ENCODE measurements around the gene KRT6C.
A peak's percentile ranks its signal among the peaks of the same experiment; 100 is the strongest.

The KRT6C gene

GRCh38 chr12:52435659-52435999, 38.0 kb downstream of the KRT6C start:
- Histone ChIP-seq H3K27ac (ENCODE audit: low read depth, low read length) (no peak overlapping the region), H3K36me3 (ENCODE audit: control insufficient read depth, insufficient read depth, low read length) (no peaks in the 10 kb centered on the region), H3K4me3 (ENCODE audit: low read length) (no peak overlapping the region), H3K9ac (ENCODE audit: low read length) (no peak overlapping the region), H3K27me3 (ENCODE audit: control insufficient read depth, insufficient read depth, low read length) (no peaks in the 10 kb centered on the region), H3K4me1 (ENCODE audit: control insufficient read depth, insufficient read depth, low read length) (peaks cover 6% of the 10 kb centered on the region)

DNA sequence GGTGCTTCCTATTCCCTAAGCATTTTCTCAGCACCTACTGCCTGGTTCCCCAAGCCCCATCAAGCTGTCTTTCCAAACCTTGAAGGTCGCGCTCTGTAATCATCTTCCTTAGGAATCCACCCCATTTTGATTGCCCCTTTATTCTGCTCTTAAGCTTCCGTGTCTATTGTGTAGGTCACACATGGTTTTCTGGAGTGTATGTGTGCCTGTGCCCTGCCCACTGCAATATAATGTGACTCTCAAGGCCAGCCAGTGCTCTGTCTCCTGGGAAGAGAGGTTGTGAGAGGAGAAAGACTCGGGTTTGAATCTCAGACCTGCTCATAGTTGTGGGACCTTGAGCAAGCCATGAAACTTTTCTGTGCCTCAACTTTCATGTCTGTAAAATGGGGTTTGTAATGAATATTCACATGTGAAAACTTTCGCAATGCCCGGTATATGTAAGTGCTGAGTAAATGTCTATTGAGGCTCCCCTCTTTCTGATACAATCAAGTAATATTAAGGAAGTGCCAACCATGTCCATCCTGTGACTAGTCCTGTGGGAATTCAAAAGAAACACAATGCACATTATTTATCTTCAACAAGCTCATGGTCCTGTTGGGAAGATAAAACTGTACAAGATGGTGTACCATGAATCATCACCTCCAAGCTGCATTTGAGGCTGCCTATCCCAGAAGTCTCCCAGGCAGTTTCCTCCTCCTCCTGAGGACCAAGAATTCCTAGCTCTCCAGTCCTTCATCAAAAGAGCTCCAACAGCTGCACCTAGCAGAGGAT, 38.7 kb downstream of the KRT6C start:
- Histone ChIP-seq H3K27me3 (ENCODE audit: control insufficient read depth, insufficient read depth, low read length) (no peaks in the 10 kb centered on the region), H3K27ac (ENCODE audit: low read depth, low read length) (no peak overlapping the region), H3K36me3 (ENCODE audit: control insufficient read depth, insufficient read depth, low read length) (no peaks in the 10 kb centered on the region), H3K4me3 (ENCODE audit: low read length) (no peak overlapping the region), H3K9ac (ENCODE audit: low read length) (no peak overlapping the region), H3K4me1 (ENCODE audit: control insufficient read depth, insufficient read depth, low read length) (peaks cover 6% of the 10 kb centered on the region)

DNA sequence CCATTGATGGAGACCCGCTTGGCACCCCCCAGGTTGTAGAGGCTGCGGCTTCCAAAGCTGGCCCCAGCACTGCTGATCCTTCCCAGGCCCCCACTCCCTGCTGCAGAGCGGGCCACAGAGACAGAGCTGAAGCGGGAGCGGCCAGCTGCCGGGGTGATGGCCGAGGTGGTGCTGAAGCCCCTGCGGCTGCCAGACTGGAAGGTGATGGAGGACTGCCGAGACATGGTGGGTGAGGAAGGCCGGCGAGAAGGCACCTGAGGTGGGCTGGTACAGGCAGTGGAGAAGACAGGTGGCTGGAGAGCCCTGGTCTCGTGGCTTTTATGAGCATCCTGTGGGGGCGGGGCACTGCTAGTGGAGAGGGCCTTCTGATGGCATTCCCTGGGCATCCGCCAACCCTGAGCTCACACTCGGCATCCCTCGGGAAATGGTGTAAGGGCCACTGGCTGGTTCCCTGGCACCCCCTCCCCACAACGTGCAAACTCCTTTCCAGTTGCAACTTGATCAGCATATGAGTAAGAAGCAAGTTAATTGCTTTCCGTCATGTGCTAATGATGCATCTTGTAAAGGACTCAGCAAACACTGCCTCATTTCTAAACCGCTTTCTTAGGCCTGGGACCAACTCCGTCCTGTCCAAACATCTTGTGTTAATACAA, 39.4 kb downstream of the KRT6C start, which contains the start of gene KRT75:
Gene KRT75, minus strand, starts transcription at position 291 of the 653 bp plus-strand sequence. Its CDS starts 67 bp downstream, at position 224.
- H3K4me1 ChIP-seq (ENCODE audit: control insufficient read depth, insufficient read depth, low read length) = peaks cover 6% of the 10 kb centered on the region
- no peak within 1 kb of the TSS for H3K9ac ChIP-seq (ENCODE audit: low read length)
- H3K27ac ChIP-seq (ENCODE audit: low read depth, low read length) = no peak within 1 kb of the TSS
- no peaks in the 10 kb centered on the region for H3K27me3 ChIP-seq (ENCODE audit: control insufficient read depth, insufficient read depth, low read length)
- H3K4me3 ChIP-seq (ENCODE audit: low read length) = no peak within 1 kb of the TSS
- no peaks in the 10 kb centered on the region for H3K36me3 ChIP-seq (ENCODE audit: control insufficient read depth, insufficient read depth, low read length)

- Histone ChIP-seq H3K9ac (ENCODE audit: low read length) (no peak overlapping the region), H3K36me3 (ENCODE audit: control insufficient read depth, insufficient read depth, low read length) (no peaks in the 10 kb centered on the region), H3K27ac (ENCODE audit: low read depth, low read length) (no peak overlapping the region), H3K27me3 (ENCODE audit: control insufficient read depth, insufficient read depth, low read length) (no peaks in the 10 kb centered on the region), H3K4me3 (ENCODE audit: low read length) (no peak overlapping the region), H3K4me1 (ENCODE audit: control insufficient read depth, insufficient read depth, low read length) (peaks cover 6% of the 10 kb centered on the region)
These were observed 40.0 kb downstream of the KRT6C start for GRCh38 chr12:52433501-52434080.

- H3K4me3 ChIP-seq (ENCODE audit: low read length) = no peak overlapping the region
- H3K4me1 ChIP-seq (ENCODE audit: control insufficient read depth, insufficient read depth, low read length) = peaks cover 6% of the 10 kb centered on the region
- H3K27ac ChIP-seq (ENCODE audit: low read depth, low read length) = no peak overlapping the region
- H3K36me3 ChIP-seq (ENCODE audit: control insufficient read depth, insufficient read depth, low read length) = no peaks in the 10 kb centered on the region
- no peak overlapping the region for H3K9ac ChIP-seq (ENCODE audit: low read length)
- H3K27me3 ChIP-seq (ENCODE audit: control insufficient read depth, insufficient read depth, low read length) = no peaks in the 10 kb centered on the region
These were observed 40.9 kb downstream of the KRT6C start for GRCh38 chr12:52432559-52433207.

DNA sequence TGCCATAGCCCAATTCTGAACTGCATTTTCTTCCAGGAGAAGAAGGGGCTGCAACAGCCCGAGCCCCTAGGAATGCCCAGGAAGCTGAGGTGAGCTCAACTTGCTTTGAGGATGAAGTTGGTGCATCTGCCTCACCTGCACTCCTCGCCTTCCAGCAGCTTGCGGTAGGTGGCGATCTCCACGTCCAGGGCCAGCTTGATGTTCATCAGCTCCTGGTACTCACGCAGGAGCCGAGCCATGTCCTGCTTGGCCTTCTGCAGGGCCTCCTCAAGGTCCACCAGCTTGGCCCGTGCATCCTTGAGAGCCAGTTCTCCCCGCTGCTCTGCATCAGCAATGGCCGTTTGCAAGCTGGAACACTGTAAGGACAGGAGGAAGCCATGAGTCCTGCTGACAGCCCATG, 45.5 kb downstream of the KRT6C start:
- Histone ChIP-seq H3K27me3 (ENCODE audit: control insufficient read depth, insufficient read depth, low read length) (no peaks in the 10 kb centered on the region), H3K9ac (ENCODE audit: low read length) (no peak overlapping the region), H3K4me3 (ENCODE audit: low read length) (no peak overlapping the region), H3K4me1 (ENCODE audit: control insufficient read depth, insufficient read depth, low read length) (peaks cover 18% of the 10 kb centered on the region), H3K27ac (ENCODE audit: low read depth, low read length) (no peak overlapping the region), H3K36me3 (ENCODE audit: control insufficient read depth, insufficient read depth, low read length) (no peaks in the 10 kb centered on the region)

GRCh38 chr12:52427083-52427482, 46.5 kb downstream of the KRT6C start:
- Histone ChIP-seq H3K9ac (ENCODE audit: low read length) (no peak overlapping the region), H3K36me3 (ENCODE audit: control insufficient read depth, insufficient read depth, low read length) (no peaks in the 10 kb centered on the region), H3K27ac (ENCODE audit: low read depth, low read length) (no peak overlapping the region), H3K27me3 (ENCODE audit: control insufficient read depth, insufficient read depth, low read length) (no peaks in the 10 kb centered on the region), H3K4me3 (ENCODE audit: low read length) (no peak overlapping the region), H3K4me1 (ENCODE audit: control insufficient read depth, insufficient read depth, low read length) (peaks cover 22% of the 10 kb centered on the region)

DNA sequence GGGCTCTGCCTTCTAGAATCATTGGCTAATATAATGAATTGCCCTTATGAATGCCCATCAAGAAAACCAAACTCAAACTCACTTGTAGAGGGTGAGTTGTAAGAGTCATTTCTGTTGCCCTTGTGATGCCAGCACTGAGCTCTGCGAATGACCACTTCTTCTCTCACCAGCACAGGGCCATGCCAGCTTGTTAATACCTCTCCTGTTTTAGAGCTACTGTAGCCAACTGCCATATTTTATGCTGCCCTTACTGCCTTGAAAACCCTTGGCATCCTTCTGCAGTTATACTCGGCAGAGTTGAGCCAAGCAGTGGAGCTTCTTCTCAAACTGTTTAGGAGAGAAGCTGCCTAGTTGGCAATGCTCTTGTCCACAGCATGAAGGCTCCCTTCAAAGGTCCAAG, 47.6 kb downstream of the KRT6C start:
- H3K4me1 ChIP-seq (ENCODE audit: control insufficient read depth, insufficient read depth, low read length) = peaks cover 22% of the 10 kb centered on the region
- H3K27me3 ChIP-seq (ENCODE audit: control insufficient read depth, insufficient read depth, low read length) = no peaks in the 10 kb centered on the region
- H3K36me3 ChIP-seq (ENCODE audit: control insufficient read depth, insufficient read depth, low read length) = no peaks in the 10 kb centered on the region
- H3K27ac ChIP-seq (ENCODE audit: low read depth, low read length) = peak overlapping the region; percentile 57
- no peak overlapping the region for H3K4me3 ChIP-seq (ENCODE audit: low read length)
- no peak overlapping the region for H3K9ac ChIP-seq (ENCODE audit: low read length)

GRCh38 chr12:52425466-52425865, 48.1 kb downstream of the KRT6C start:
- Histone ChIP-seq H3K27ac (ENCODE audit: low read depth, low read length) (peak overlapping the region; percentile 57), H3K9ac (ENCODE audit: low read length) (no peak overlapping the region), H3K36me3 (ENCODE audit: control insufficient read depth, insufficient read depth, low read length) (no peaks in the 10 kb centered on the region), H3K4me1 (ENCODE audit: control insufficient read depth, insufficient read depth, low read length) (peaks cover 22% of the 10 kb centered on the region), H3K27me3 (ENCODE audit: control insufficient read depth, insufficient read depth, low read length) (no peaks in the 10 kb centered on the region), H3K4me3 (ENCODE audit: low read length) (no peak overlapping the region)

DNA sequence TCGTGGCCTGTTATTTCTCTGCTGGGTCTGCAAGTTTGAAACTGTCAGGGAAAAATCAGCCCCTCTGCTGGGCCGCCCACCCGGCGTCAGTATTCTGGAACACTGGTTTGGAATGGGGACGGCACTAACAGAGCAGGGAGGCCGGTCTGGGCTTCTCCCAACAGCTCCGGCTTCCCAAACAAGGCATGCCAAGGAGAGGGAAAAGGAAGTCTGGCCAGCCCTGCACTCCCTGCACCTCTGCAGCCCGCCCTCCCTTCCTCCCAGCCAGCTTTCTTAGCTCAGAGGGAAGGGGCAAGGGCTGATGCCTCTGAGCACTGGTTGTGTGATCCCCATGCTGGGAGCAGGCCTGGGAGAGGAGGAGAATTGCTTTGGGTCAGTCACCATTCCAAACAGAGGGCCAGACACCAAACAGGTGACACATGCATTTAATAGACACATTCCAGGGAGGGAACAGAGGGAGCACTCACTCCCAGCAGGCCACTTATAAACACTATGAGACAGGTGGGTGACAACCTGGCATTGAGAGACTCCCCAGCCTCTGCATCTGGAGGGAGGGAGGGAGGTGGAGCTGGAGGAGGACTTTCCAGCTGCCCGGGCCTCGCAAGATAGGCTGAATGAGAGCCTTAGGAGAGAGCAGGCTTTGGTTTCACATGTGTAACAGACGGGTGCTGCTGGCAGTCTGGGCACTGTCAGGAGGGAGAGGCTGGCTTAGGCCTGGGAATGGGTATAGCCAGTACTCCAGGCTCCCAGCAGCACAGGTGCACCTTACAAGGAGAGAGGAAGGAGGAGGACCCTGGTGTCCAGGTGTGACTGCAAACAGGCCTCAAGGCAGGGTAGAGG, 49.7 kb downstream of the KRT6C start:
- Histone ChIP-seq H3K4me3 (ENCODE audit: low read length) (no peak overlapping the region), H3K27ac (ENCODE audit: low read depth, low read length) (peak overlapping the region; percentile 86), H3K36me3 (ENCODE audit: control insufficient read depth, insufficient read depth, low read length) (no peaks in the 10 kb centered on the region), H3K4me1 (ENCODE audit: control insufficient read depth, insufficient read depth, low read length) (peaks cover 22% of the 10 kb centered on the region), H3K9ac (ENCODE audit: low read length) (no peak overlapping the region), H3K27me3 (ENCODE audit: control insufficient read depth, insufficient read depth, low read length) (no peaks in the 10 kb centered on the region)

- H3K27ac ChIP-seq (ENCODE audit: low read depth, low read length) = peak overlapping the region; percentile 86
- H3K4me3 ChIP-seq (ENCODE audit: low read length) = no peak overlapping the region
These were observed 50.6 kb downstream of the KRT6C start for GRCh38 chr12:52423035-52423434.

GRCh38 chr12:52419656-52420055, 53.9 kb downstream of the KRT6C start:
- no peak overlapping the region for H3K4me3 ChIP-seq (ENCODE audit: low read length)
- H3K27me3 ChIP-seq (ENCODE audit: control insufficient read depth, insufficient read depth, low read length) = no peaks in the 10 kb centered on the region
- H3K27ac ChIP-seq (ENCODE audit: low read depth, low read length) = no peak overlapping the region
- no peaks in the 10 kb centered on the region for H3K36me3 ChIP-seq (ENCODE audit: control insufficient read depth, insufficient read depth, low read length)
- no peak overlapping the region for H3K9ac ChIP-seq (ENCODE audit: low read length)
- H3K4me1 ChIP-seq (ENCODE audit: control insufficient read depth, insufficient read depth, low read length) = peaks cover 34% of the 10 kb centered on the region

More at GRCh38 chr12:52423035-52423434, 50.6 kb downstream of the KRT6C start:
- Histone ChIP-seq H3K4me1 (ENCODE audit: control insufficient read depth, insufficient read depth, low read length) (peaks cover 22% of the 10 kb centered on the region), H3K27me3 (ENCODE audit: control insufficient read depth, insufficient read depth, low read length) (no peaks in the 10 kb centered on the region), H3K36me3 (ENCODE audit: control insufficient read depth, insufficient read depth, low read length) (no peaks in the 10 kb centered on the region), H3K9ac (ENCODE audit: low read length) (no peak overlapping the region)
